Large intestine (tissue), 3 donors: ENCODE measurements around the gene BATF. TPM values are rescaled to one million over a fixed set of nuclear protein-coding genes. Genes with fewer than 3 reads are reported as not detected.

Experiments
- DNase-seq, 2 donors: peaks; one replicate each; pipeline versions ENCODE4 v3.0.0 to v3.0.0-alpha.2; 2013
- H3K27ac ChIP-seq: one replicate; pipeline ENCODE4 v1.5.1; 2013; ENCODE audit warnings: low read length
- H3K27me3 ChIP-seq: 2 replicates; pipeline ENCODE4 v1.6.1; 2013; ENCODE audit warnings: low read length; ENCODE audit not compliant: control insufficient read depth, insufficient read depth
- H3K36me3 ChIP-seq: 2 replicates; pipeline ENCODE4 v1.6.1; 2013; ENCODE audit warnings: low read length; ENCODE audit not compliant: control insufficient read depth, insufficient read depth
- H3K4me1 ChIP-seq: one replicate; pipeline ENCODE4 v1.6.1; 2013; ENCODE audit warnings: low read length; ENCODE audit not compliant: control insufficient read depth, insufficient read depth
- H3K4me3 ChIP-seq: one replicate; pipeline ENCODE4 v1.5.1; 2013; ENCODE audit warnings: low read length
- H3K9me3 ChIP-seq: one replicate; pipeline ENCODE4 v1.6.1; 2013; ENCODE audit warnings: mild to moderate bottlenecking, low read depth, low read length, moderate library complexity; ENCODE audit not compliant: control insufficient read depth
- WGBS: methylation state at CpG from one replicate; pipeline ENCODE4 v1.1.5; 2013; ENCODE audit warnings: low lambda C conversion rate; ENCODE audit not compliant: insufficient coverage; 5-methylcytosine and 5-hydroxymethylcytosine counted together
- polyA plus RNA-seq: library from polyadenylated mRNA; unstranded; fragments of 120-200 nt; gene quantifications from one replicate; pipeline ENCODE4 v1.2.1, GENCODE V29; 2013

Gene BATF
- polyA plus RNA-seq, 1 donor = 0.67 TPM

DNA sequence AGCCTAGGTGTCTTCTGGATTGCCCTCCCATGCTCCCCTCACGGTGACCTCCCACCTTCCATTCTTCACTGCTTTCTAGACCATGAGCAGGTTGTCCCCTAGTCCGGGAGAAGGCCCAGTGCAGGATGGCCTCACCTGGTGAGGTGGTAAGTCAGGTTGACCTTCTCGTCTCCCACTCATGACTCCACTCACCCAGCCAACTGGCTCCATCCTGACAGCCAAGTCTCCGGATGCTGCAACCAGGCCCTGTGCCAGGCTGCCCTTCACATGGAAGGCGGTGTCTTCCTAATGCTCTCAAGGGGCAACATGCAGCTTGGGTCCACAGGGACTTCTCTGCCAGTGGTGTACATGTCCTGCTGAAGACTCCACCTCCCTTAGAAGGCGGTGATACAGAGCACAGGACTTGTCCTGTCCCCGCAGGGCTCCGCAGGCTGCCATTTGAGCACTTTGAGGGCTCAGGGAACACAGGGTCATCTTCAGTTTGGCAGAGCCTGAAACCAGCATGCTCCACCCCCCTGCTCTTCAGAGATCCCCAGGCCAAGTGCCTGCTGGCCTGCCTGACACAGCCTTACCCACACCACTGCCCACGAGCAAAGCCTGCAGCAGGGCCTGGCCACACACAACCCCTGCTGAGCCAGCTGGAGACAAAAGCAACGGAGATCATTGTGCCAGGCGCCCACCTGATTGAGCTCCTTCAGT is 25.4 kb downstream of the BATF start:
- no peak overlapping the region for H3K4me3 ChIP-seq
- WGBS = no CpG with 5 or more reads among the region's 11 CpGs
- no peak overlapping the region for H3K27ac ChIP-seq
- H3K36me3 ChIP-seq = no peaks in the 10 kb centered on the region
- H3K4me1 ChIP-seq = peaks cover 9% of the 10 kb centered on the region
- no peak for DNase-seq
- H3K27me3 ChIP-seq = no peaks in the 10 kb centered on the region
- peaks cover 3% of the 10 kb centered on the region for H3K9me3 ChIP-seq

- DNase-seq = peak; percentile 17 to 64
- Histone ChIP-seq H3K36me3 (no peaks in the 10 kb centered on the region), H3K4me1 (peaks cover 4% of the 10 kb centered on the region), H3K9me3 (peaks cover 3% of the 10 kb centered on the region), H3K27me3 (no peaks in the 10 kb centered on the region), H3K27ac (no peak overlapping the region), H3K4me3 (no peak overlapping the region)
- WGBS = 100% methylated on average over 1 of the region's 7 CpGs
These were observed 26.3 kb downstream of the BATF start for GRCh38 chr14:75548544-75548943.

- Histone ChIP-seq H3K9me3 (peaks cover 3% of the 10 kb centered on the region), H3K27ac (no peak overlapping the region), H3K4me1 (peaks cover 4% of the 10 kb centered on the region), H3K4me3 (no peak overlapping the region), H3K27me3 (no peaks in the 10 kb centered on the region), H3K36me3 (no peaks in the 10 kb centered on the region)
- WGBS = no CpG with 5 or more reads among the region's 5 CpGs
- no peak for DNase-seq
These were observed 26.9 kb downstream of the BATF start for GRCh38 chr14:75549169-75549568.

- peaks cover 4% of the 10 kb centered on the region for H3K4me1 ChIP-seq
- H3K4me3 ChIP-seq = no peak overlapping the region
- no peak overlapping the region for H3K27ac ChIP-seq
- no CpG with 5 or more reads among the region's 7 CpGs for WGBS
- H3K27me3 ChIP-seq = no peaks in the 10 kb centered on the region
- peaks cover 3% of the 10 kb centered on the region for H3K9me3 ChIP-seq
- no peaks in the 10 kb centered on the region for H3K36me3 ChIP-seq
- no peak for DNase-seq
These were observed 28.8 kb downstream of the BATF start for GRCh38 chr14:75551021-75551420.

- H3K9me3 ChIP-seq = peaks cover 5% of the 10 kb centered on the region
- H3K4me1 ChIP-seq = peaks cover 4% of the 10 kb centered on the region
- no CpG with 5 or more reads among the region's 6 CpGs for WGBS
- DNase-seq = no peak
- no peaks in the 10 kb centered on the region for H3K36me3 ChIP-seq
- no peak overlapping the region for H3K27ac ChIP-seq
- no peaks in the 10 kb centered on the region for H3K27me3 ChIP-seq
- no peak overlapping the region for H3K4me3 ChIP-seq
These were observed 30.9 kb downstream of the BATF start for GRCh38 chr14:75553157-75553556.

- Histone ChIP-seq H3K36me3 (no peaks in the 10 kb centered on the region), H3K27me3 (no peaks in the 10 kb centered on the region), H3K4me3 (no peak overlapping the region), H3K9me3 (peaks cover 5% of the 10 kb centered on the region), H3K27ac (no peak overlapping the region), H3K4me1 (no peaks in the 10 kb centered on the region)
- no peak for DNase-seq
- WGBS = 83% methylated on average over 1 of the region's 4 CpGs
These were observed 31.6 kb downstream of the BATF start for GRCh38 chr14:75553761-75554364.

GRCh38 chr14:75554482-75554881 is 32.2 kb downstream of the BATF start:
- no peak overlapping the region for H3K27ac ChIP-seq
- H3K4me3 ChIP-seq = no peak overlapping the region
- no peaks in the 10 kb centered on the region for H3K36me3 ChIP-seq
- H3K9me3 ChIP-seq = peaks cover 5% of the 10 kb centered on the region
- no CpG with 5 or more reads among the region's 2 CpGs for WGBS
- H3K27me3 ChIP-seq = no peaks in the 10 kb centered on the region
- H3K4me1 ChIP-seq = no peaks in the 10 kb centered on the region
- DNase-seq = no peak

GRCh38 chr14:75558440-75558839 is 36.2 kb downstream of the BATF start:
- WGBS = no CpG with 5 or more reads among the region's 5 CpGs
- Histone ChIP-seq H3K36me3 (no peaks in the 10 kb centered on the region), H3K9me3 (peaks cover 5% of the 10 kb centered on the region), H3K4me1 (no peaks in the 10 kb centered on the region), H3K4me3 (no peak overlapping the region), H3K27ac (no peak overlapping the region), H3K27me3 (peaks cover 2% of the 10 kb centered on the region)
- DNase-seq = no peak

DNA sequence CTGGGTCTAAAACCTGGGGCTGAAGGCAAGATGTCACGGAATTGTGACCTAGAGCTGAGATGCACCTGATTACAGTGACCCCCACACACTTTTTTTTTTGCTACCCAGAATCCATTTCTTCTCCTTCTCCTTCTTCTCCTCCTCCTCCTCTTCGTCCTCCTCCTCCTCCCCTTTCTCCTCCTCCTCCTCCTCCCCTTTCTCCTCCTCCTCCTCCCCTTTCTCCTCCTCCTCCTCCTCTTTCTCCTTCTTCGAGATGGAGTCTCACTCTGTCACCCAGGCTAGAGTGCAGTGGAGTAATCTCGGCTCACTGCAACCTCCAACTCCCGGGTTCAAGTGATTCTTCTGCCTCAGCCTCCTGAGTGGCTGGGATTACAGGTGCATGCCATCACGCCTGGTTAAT is 36.8 kb downstream of the BATF start:
- H3K9me3 ChIP-seq = peaks cover 5% of the 10 kb centered on the region
- no peaks in the 10 kb centered on the region for H3K36me3 ChIP-seq
- H3K27ac ChIP-seq = no peak overlapping the region
- WGBS = 100% methylated on average over 1 of the region's 6 CpGs
- no peak overlapping the region for H3K4me3 ChIP-seq
- peaks cover 2% of the 10 kb centered on the region for H3K27me3 ChIP-seq
- DNase-seq = no peak
- no peaks in the 10 kb centered on the region for H3K4me1 ChIP-seq

- Histone ChIP-seq H3K4me1 (no peaks in the 10 kb centered on the region), H3K27me3 (peaks cover 4% of the 10 kb centered on the region), H3K36me3 (no peaks in the 10 kb centered on the region), H3K9me3 (peaks cover 5% of the 10 kb centered on the region), H3K27ac (no peak overlapping the region), H3K4me3 (no peak overlapping the region)
- no peak for DNase-seq
- WGBS = no CpG with 5 or more reads among the region's 6 CpGs
These were observed 37.4 kb downstream of the BATF start for GRCh38 chr14:75559451-75560222.
